ENCODE data around the gene ADAMTSL1.

- TF ChIP-seq, protein P1, sequence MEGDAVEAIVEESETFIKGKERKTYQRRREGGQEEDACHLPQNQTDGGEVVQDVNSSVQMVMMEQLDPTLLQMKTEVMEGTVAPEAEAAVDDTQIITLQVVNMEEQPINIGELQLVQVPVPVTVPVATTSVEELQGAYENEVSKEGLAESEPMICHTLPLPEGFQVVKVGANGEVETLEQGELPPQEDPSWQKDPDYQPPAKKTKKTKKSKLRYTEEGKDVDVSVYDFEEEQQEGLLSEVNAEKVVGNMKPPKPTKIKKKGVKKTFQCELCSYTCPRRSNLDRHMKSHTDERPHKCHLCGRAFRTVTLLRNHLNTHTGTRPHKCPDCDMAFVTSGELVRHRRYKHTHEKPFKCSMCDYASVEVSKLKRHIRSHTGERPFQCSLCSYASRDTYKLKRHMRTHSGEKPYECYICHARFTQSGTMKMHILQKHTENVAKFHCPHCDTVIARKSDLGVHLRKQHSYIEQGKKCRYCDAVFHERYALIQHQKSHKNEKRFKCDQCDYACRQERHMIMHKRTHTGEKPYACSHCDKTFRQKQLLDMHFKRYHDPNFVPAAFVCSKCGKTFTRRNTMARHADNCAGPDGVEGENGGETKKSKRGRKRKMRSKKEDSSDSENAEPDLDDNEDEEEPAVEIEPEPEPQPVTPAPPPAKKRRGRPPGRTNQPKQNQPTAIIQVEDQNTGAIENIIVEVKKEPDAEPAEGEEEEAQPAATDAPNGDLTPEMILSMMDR (conservative IDR thresholded peaks at IDR 0.05; ENCODE audit: low read length): no peak
- no peak for TF ChIP-seq EZH2phosphoT487 (IDR thresholded peaks at IDR 0.05; ENCODE audit: borderline replicate concordance)
These were observed 429.5 kb downstream of the ADAMTSL1 start for GRCh38 chr9:18903450-18903849.
